Activated CD4-positive, CD25-positive, alpha-beta regulatory T cell treated with anti-CD3 and anti-CD28 coated beads, Interleukin-2, amount 50 U/mL, for 24 hours (primary cell): Measurements from ENCODE around the gene THSD4.
"Not testable (repeated sequence)": the region's sequence is repeated elsewhere in the genome, so short reads cannot be mapped to it uniquely, and the experiment has no call there.

Experiments used
- ATAC-seq, 2 donors: fragments of 150-1000 bp; cut with Tn5 transposase; one replicate each; pipeline ENCODE4 v1.10.0; 2021; ENCODE audit warnings: mild to moderate bottlenecking in 1 of 2, moderate library complexity in 1 of 2

Gene THSD4

GRCh38 chr15:71357967-71358366, 242.7 kb downstream of the THSD4 start:
- ATAC-seq, result no peak

GRCh38 chr15:71359246-71359645, 244.0 kb downstream of the THSD4 start:
- no peak for ATAC-seq

GRCh38 chr15:71362556-71362955, 247.3 kb downstream of the THSD4 start:
- ATAC-seq, result no peak

- no peak for ATAC-seq
Measured at GRCh38 chr15:71362987-71363968, 248.0 kb downstream of the THSD4 start.

DNA sequence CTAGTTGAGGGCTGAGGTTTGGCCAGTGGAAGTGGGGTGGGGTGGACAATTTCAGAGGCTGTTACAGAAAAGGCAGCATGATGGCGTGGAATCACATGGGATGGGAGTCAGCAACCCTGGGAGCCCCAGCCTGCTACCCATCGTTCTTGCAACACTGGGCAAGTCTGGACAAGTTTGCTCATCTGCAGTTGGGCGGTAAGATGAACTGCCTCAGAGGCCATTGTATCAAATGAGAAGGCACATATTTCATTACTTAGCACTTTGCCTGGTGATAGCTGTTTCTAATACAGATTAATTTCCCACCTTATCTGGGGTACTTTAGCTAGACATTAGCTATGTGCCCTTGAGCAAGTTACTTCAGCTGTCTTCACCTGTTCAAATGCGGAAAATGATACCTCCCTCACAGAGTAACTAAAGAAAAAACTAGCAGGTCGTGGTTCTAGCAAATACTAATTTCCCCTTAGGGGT, 248.9 kb downstream of the THSD4 start:
- ATAC-seq, result no peak

GRCh38 chr15:71366522-71366921, 251.3 kb downstream of the THSD4 start:
- ATAC-seq, result no peak

DNA sequence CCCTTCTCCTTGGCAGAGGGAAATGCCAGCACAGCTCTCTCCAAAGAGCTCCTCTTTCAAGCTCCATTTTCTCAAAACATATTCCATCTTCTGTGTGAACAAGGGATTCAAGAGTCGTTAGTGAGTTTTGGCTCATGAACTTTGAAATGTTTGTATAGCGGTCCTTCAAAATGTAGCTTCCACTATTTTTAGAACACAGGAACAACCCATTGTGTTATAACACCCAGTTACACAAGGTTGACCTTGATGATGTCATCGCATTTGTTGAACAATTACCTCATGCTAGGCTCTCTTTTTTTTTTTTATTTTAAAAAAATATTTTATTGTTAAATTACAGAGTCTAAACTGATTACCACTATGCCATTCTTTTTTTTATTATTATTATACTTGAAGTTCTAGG, 251.7 kb downstream of the THSD4 start:
- no peak for ATAC-seq

GRCh38 chr15:71367737-71368136, 252.5 kb downstream of the THSD4 start:
- ATAC-seq, result not testable (repeated sequence)

- not testable (repeated sequence) for ATAC-seq
Measured at GRCh38 chr15:71372769-71373168, 257.5 kb downstream of the THSD4 start.

DNA sequence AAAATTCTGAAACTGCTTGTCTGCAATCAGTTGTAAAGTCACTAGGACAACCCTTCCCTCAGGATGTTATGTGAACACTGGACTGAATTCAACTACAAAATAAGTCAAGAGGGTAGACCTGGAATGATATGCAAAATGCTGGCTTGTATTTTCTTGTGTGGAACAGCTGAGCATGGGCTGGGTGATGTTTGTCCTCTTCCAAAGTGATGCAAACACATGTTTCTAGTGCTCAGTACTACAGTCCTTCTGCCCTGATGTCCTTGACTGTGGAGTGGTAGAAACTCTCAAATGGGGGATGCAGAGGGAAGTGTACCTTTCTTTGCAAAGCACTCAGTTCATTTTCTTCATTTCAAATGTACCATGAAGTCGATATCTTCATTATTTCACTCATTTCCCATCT, 258.6 kb downstream of the THSD4 start:
- ATAC-seq, result no peak

- ATAC-seq, result no peak
Measured at GRCh38 chr15:71374607-71375352, 259.5 kb downstream of the THSD4 start.

DNA sequence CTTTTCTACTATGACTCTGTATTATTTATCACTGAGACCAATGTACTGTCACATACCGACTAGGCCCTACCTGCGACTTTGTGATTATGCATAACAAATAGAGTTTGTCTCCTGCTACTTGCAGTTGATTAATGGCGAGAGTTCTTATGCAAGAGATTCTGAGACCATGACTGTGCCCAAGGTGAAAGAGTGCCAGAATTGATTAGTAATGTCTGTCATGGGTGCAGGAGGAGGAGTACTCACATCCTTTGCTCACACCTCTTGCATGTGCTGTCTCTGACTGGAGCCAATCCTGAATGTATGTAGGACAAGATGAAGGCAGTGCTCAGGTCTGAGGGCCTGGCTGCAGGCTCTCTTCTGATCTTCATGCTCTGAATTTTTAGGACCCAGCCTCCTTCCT, 260.7 kb downstream of the THSD4 start:
- no peak for ATAC-seq

DNA sequence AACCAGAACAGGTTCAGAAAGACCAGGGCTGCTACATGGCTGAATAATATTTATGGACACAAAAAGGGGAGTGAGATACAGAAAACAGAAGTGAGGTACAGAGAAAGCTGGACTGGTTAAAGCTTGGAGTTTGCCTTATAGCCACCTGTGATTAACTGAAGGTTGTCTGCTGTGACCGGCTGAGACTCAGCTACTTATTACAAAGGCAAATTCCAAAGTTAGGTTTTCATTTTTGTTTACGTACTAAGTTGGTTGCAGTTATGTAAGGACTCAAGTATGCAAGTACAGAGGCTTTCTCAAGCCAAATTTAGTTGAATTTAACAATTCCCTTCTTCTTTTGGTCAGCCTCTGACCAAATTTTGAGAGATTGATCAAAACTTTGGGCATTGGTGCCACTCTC, 264.6 kb downstream of the THSD4 start:
- no peak for ATAC-seq

- ATAC-seq, result no peak
Measured at GRCh38 chr15:71380345-71380744, 265.1 kb downstream of the THSD4 start.

GRCh38 chr15:71384501-71384900, 269.2 kb downstream of the THSD4 start:
- ATAC-seq, result no peak

- ATAC-seq, result no peak
Measured at GRCh38 chr15:71385026-71385425, 269.8 kb downstream of the THSD4 start.

DNA sequence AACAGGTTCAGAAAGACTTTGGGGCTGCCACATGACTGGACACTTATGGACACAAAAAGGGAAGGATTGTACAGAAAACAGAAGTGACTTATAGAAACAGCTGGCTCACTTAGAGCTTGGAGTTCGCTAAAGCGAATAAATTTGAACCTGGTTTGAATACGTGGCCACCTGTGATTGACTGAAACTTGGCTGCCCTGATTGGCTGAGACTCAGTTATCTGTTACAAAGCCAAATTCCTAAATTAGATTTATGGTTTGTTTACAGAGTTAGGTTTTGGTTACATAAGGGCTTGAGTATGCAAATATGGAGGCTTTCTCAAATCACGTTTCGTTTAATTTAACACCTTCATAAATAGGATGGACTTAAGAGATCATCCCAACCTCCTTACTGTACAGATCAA, 270.2 kb downstream of the THSD4 start:
- no peak for ATAC-seq

DNA sequence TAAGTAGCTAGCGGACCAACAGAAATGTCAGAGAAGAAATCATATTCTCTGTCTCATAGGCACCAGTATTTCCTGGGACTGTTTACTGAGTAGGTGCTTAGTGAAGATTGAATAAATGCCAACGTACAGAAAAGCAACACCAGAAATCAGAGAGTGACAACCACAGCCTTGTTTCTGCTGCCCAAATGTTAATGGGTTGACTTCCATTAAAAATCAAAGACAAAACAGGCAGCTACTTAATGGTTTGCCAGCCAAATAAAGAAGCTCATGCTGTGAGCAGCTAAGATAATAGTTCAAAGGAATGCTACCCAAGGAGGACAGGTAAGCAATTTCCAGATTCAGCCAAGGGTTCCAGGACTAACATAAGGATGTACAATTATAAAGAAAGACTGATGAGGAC, 270.7 kb downstream of the THSD4 start:
- no peak for ATAC-seq

DNA sequence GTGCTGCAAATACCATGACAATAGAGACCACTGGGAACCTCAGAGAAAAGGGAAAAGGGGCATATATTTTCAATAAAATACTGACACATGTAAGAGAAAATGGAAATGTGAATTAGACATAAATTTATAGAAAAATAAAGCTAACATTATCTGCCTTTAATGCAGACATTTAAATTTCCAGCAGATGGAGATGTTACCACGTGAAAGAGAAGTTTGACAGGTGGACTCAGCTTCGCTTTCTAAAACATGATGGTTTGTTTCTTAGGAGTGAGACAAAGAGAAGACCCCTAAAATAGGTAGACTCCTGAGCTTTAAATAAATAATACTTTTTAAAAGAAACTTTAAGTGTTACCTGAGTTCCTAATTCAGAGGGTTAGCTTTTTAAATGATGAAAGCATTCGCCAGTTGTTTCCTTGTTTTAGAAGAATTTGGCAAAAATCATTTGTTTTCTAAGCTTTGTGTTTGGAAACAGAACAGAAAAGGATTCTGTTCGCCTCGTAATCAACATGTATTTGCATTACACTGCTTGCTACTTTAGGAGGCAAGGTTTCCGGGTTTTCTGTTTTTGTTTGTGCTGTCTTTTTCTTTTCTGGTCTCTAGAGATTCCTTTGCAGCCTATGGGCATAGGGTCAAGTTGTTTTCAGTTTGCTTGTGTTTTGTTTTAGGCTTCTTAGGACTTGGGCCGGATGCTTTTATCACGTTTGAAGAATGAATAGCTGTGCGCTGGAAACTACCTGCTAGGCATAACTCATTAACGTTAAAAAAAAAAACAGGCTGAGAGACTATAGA, 271.4 kb downstream of the THSD4 start:
- no peak for ATAC-seq

- ATAC-seq, result no peak
Measured at GRCh38 chr15:71387810-71388209, 272.5 kb downstream of the THSD4 start.

GRCh38 chr15:71390096-71390495, 274.8 kb downstream of the THSD4 start:
- no peak for ATAC-seq

DNA sequence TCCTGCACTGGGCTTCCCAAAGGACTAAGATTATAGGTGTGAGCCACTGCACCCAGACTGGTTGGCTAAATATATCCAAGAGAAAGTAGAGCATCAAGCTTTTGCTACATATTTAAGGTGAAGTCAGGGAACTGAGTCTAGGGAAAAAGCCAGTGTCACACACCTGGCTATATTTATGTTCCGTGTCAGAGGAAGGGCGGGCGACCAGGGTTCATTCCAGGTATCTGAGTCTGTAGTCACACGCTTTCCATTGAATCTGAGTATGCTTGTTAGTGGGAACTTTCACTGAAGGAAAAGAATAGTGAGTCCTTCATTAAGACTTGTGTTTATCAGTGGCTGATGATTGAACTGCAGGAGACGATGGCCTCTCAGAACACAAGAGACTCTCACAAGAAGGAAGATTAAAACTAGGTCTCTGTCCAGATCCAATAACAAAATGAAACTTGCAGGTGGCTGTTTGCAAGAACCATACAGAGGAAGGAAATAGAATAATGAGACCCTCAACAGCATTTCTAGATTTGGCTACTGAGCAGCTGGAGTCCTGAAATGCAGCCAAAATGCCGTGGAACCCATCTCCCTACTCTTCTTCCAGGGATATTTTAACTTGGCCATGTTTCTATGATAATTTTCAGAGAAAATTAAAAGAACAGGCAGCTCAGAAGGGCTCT, 276.3 kb downstream of the THSD4 start:
- ATAC-seq, result no peak
